Liver (tissue), 3 donors: ENCODE measurements around the gene BCR.

Experiments used
- EGR1 ChIP-seq, 2 donors: IDR thresholded peaks; 2 replicates each; pipeline ENCODE4 v1.6.1; 2016 to 2018; ENCODE audit warnings: antibody characterized with exemption in 2 of 2, low read depth in 2 of 2
- TF ChIP-seq, protein P1 (sequence below): IDR thresholded peaks from 2 replicates; pipeline ENCODE4 v1.6.1; 2016; ENCODE audit warnings: antibody characterized with exemption
- TF ChIP-seq, protein P2 (sequence below): fragments of 150-350 bp; IDR thresholded peaks from 2 replicates; pipeline ENCODE4 v1.5.1; 2017; ENCODE audit warnings: improper control_type of control experiment, low read depth, low read length; ENCODE audit not compliant: missing input control
- donor health status: healthy.
- donor health status: healthy.

DNA sequence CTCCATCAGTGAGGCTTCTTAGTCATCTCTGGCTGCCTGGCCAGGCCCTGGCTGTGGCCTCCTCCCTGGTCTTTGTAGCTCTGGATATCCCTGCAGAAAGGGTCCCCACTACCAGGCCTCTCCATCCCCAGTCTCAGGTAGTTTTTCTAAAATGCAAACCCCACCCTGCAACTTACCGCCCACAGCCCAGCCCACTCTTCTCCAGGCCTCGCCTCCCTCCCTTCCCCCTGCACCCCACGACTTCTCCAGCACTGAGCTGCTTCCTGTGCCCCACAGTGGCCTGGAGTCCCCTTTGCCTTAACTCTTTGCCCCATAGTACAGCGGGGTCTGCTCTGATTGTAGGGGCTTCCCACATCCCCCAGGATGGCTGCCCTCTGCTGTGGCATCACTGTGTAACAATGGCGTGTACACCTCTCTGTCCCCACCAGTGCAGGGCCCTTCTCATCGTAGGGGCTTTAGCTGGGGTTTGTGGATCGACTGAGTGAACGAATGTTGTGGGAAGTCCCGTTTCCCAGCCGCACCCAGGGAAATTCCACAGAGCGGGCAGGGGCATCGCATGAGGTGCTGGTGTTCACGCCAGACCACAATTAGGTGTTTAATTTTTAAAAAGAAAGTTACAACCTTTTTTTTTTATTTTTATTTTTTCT lies 111.6 kb downstream of the BCR start:
- TF ChIP-seq EGR1 (IDR thresholded peaks at IDR 0.05; ENCODE audit: low read depth in 2 of 2) = no peak
- TF ChIP-seq, protein P1, sequence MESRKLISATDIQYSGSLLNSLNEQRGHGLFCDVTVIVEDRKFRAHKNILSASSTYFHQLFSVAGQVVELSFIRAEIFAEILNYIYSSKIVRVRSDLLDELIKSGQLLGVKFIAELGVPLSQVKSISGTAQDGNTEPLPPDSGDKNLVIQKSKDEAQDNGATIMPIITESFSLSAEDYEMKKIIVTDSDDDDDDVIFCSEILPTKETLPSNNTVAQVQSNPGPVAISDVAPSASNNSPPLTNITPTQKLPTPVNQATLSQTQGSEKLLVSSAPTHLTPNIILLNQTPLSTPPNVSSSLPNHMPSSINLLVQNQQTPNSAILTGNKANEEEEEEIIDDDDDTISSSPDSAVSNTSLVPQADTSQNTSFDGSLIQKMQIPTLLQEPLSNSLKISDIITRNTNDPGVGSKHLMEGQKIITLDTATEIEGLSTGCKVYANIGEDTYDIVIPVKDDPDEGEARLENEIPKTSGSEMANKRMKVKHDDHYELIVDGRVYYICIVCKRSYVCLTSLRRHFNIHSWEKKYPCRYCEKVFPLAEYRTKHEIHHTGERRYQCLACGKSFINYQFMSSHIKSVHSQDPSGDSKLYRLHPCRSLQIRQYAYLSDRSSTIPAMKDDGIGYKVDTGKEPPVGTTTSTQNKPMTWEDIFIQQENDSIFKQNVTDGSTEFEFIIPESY = no peak
- TF ChIP-seq, protein P2, sequence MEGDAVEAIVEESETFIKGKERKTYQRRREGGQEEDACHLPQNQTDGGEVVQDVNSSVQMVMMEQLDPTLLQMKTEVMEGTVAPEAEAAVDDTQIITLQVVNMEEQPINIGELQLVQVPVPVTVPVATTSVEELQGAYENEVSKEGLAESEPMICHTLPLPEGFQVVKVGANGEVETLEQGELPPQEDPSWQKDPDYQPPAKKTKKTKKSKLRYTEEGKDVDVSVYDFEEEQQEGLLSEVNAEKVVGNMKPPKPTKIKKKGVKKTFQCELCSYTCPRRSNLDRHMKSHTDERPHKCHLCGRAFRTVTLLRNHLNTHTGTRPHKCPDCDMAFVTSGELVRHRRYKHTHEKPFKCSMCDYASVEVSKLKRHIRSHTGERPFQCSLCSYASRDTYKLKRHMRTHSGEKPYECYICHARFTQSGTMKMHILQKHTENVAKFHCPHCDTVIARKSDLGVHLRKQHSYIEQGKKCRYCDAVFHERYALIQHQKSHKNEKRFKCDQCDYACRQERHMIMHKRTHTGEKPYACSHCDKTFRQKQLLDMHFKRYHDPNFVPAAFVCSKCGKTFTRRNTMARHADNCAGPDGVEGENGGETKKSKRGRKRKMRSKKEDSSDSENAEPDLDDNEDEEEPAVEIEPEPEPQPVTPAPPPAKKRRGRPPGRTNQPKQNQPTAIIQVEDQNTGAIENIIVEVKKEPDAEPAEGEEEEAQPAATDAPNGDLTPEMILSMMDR = no peak
